ENCODE results near the gene BRIP1.
"Not testable (repeated sequence)": the region's sequence is repeated elsewhere in the genome, so short reads cannot be mapped to it uniquely, and the experiment has no call there.

Gene BRIP1

DNA sequence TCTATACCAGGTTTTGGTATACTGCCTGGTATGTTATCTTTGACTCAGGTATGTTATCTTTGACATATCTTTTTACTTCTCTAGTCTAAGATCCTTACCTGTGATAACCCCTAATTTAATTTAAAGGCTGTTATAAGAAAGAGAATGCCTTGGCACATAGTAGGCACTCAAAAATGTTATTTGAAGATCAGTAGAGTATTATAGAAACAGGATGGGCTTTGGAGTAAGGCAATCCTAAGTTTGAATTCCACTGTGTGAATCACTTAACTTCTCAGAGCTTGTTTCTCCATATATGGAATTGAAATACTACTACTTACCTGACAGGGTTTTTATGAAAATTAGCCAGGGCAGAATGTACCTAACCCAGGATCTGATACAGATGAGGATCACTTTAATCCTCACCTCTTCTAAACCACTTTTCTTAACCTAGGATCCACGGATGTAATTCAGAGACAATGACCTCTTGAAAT is 1.2 kb downstream of the BRIP1 start:
- no peak for DNase-seq

DNA sequence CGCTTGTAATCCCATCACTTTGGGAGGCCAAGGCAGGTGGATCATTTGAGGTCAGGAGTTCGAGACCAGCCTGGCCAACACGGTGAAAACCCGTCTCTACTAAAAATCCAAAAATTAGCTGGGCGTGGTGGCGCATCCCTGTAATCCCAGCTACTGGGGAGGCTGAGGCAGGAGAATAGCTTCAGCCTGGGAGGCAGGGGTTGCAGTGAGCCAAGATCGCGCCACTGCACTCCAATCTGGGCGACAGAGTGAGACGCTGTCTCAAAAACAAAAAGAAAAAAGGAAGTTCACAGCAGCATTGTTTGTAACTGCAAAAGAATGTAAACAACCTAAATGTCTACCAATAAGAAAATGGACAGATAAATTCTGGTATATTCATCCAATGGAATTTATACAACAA is 2.9 kb downstream of the BRIP1 start:
- not testable (repeated sequence) for DNase-seq

DNA sequence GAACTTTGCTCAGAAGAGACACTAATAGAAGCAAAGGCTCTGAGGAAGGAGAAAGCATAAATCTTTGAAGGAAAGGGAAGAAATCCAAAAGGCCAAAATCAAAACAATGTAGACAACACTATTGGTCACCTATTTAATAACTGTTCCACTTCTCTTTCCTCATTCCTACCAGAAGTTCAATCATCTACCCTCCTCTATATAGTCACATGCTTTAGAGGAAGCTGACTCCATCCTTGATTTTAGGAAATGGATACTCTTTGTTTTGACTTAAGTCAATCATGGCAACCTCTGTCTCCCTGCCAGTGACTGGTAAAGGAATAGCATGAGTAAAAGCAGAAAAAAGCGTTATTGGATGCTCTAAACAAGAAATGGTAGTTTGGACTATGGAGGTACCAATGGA is 7.3 kb downstream of the BRIP1 start:
- DNase-seq, result no peak

DNA sequence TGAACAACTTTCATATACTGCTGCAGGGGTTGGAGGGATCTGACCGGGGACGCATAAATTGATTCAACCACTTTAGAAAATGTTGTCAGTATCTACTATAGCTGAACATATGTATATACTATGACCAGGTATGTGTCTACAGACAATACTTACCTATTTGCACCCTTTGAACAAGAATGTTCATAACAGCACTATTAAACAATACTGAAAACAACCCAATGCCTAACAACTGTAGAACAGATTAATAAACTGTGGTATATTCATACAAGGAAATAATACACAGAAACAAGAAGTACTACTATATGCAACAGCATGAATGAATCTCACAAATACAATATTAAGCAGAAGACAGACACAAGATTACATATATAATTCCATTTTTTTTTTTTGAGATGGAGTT is 10.5 kb downstream of the BRIP1 start:
- DNase-seq, result no peak

DNA sequence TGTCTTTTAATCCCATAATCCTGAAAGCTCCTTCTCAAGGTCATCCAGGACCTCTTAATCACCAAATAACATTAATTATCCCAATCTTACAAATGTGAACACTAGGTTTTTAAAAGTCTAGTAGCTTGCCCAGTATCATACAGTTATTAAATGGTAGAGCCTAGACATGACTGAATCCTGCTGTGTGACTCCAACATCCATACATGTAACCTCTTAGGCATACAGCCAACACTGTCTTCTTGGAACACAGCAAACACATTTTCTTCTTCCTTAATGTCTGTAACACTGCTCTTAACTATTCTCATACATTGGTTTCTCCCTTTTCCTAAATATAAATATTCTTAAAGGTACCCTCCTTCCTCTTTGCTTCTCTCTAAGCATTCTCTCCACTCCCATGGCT is 13.7 kb downstream of the BRIP1 start:
- DNase-seq, result no peak

DNA sequence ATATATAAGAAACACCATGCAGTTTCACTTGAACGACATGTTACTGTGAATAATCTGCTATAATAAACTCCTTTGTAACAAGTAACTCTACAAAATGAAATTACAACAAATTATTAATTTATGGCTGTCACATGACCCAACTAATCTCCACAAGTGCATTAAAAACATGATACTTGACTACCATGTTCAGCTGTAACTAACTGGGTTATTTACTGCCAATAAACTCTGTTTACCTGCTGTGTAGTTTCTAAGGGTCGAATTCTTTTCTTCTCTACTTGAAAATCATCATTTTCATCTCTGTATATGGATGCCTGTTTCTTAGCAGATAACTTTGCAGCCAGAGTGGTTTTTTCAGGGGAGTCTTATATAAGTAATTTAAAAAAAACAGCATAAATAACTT is 14.4 kb downstream of the BRIP1 start:
- DNase-seq, result no peak

DNA sequence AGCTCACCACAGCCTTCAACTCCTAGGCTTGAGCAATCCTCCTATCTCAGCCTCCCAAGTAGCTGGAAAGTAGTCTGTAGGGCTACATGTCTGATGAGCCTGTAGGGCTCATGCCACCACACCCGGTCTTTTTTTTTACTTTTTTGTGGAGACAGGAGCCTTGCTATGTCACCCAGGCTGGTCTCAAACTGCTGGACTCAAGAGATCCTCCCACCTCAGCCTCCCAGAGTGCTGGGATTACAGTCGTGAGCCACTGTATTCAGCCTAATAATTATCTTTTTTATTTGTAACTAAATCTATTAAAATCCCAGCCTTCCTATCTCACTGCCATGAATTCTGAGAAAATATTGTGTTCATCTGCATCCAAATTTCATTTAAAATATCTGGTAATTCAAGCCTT is 15.1 kb downstream of the BRIP1 start:
- DNase-seq, result no peak

DNA sequence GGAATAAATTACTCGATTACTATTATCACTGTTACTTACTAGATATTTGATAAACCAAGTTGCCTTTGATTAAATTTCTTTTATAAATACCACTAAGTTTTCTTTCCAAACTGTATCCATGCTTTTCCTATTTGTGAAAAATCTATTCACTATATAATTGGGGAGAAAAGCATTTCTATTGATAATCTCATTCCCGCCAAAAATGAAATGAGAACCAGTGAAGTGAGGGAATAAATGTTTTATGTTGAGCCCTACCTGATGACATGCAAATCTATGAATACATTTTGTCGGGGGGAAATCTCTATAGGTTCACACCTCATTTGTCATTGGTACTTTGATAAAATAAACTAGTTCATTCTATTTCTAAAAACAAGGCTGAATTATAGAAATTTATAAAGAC is 15.7 kb downstream of the BRIP1 start:
- no peak for DNase-seq

DNA sequence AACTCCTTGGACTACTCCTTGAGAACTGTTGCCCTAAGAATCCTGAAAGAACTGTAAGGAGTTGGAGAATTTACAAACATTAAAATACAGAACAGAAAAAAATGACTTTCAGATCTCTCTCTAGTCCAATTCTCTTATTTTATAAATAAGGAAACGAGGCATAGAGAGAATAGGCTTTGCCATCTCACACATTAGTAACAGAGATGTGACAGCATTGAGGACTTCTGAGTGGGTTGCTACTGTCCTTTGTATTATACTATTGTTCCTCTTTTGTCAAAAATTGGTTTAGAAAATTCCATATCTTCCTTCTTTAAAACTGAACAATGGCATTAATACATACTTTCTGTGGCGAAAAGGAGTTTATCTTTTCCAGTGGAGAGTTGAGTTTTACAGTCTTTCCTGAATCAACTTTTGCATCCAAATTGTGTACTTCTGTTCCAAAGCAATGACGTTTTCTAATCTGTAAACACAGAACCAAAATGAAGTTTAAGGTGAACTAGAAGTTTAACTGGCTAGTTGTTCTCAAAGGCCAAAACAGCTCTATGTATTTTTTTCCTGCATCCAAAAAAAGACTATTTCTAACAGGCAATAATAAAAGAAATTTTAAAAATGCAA is 16.5 kb downstream of the BRIP1 start:
- no peak for DNase-seq

DNA sequence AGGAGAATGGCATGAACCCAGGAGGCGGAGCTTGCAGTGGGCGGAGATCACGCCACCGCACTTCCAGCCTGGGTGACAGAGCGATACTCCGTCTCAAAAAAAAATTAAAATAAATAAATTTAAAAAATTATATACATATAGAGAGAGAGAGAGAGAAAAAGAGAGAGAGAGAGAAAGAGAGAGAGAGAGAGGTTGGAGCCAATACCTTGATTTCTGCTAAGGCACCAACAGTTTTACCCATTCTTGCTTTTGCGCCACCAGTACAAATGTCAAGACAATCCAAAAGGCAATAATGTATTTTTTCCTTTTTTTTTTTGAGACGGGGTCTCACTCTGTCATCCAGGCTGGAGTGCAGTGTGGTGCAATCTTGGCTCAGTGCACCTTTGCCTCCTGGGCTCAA is 17.2 kb downstream of the BRIP1 start:
- no peak for DNase-seq

DNA sequence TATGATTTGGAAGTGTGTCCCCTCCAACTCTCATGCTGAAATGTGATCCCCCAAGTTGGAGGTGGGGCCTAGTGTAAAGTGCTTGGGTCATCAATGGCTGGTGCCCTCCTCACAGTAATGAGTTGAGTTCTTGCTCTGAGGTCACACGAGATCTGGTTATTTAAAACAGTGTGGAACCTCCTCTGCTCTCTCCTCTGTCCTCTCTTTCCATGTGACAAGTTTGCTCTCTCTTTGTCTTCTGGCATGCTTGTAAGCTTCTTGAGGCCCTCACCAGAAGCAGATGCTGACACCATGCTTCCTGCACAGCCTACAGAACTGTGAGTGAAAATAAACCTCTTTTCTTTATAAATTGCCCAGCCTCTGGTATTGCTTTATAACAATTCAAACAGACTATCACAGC is 19.9 kb downstream of the BRIP1 start:
- no peak for DNase-seq

DNA sequence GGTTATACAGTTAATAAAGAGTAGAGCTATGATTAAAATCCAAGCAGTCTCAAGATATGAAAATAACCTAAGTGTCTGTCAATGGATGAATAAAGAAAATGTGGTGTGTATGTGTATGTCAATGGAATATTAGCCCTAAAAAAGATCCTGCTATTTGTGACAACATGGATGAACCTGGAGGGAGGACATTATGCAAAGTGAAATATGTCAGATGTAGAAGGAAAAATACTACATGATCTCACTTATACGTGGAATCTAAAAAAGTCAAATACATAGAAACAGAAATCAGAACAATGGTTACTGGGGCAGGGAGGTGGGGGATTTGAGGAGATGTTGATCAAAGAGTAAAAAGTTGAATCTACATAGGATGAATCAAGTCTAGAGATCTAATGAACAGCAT is 20.4 kb downstream of the BRIP1 start:
- no peak for DNase-seq

DNA sequence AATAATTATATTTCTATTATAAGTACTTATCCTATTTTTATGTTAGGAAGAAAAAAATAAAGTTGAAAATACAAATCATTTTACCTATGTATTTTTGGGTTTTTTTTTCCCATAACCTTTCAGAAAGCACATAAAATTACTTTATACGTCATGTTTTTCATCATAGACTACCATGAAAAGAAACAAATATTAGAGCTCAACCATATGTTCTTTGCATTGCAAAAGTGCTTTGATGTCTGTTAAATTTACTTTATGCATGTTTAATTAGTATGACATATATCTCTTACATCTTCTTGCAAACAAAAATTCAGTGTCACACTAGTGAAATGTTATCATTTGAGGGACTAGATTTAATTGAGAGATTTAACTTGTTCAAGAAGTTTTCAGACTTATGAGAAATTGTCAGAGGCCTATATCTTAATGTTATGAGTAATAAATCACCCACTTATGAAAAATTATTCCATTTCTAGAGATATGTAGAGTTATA is 24.0 kb downstream of the BRIP1 start:
- DNase-seq, result no peak

DNA sequence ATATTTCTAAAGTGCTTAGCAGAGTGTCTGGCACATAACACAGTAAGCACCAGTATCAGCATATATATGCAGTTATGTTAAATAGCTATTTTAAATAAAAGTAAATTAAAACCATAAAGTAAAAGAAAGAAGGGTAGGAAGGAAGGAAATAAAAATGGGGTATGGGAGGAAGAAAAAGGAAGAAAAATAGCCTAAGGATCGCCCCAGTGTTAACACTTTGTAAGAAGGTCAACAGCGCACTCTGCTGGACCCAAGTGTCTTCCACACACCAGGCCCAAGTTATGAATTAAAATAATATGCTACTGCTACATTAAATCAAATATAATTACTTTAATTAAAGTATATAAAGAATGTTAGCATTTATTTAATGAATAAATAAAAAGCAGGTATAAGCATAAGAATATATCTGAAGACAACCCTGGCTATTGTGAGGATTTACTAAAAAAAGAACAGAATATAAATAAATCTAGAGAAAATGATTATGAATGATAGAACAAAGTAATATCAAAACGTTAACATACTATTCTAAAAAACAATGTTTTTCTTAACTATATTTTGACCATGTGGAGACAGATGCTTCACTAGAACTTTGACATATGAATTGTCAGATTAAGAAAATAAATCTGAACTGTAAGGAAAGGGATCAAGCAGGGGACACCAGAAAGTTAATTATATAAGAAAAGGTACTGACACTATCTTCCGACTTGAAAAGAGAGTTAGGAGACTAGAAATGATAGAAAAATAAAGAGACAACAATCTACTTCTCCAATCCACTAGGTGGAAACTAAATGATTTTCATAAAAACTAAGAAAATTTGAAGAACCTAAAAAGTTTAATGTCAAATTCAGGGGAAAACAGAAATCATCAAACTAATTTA is 25.9 kb downstream of the BRIP1 start:
- peak; percentile 64 for DNase-seq

DNA sequence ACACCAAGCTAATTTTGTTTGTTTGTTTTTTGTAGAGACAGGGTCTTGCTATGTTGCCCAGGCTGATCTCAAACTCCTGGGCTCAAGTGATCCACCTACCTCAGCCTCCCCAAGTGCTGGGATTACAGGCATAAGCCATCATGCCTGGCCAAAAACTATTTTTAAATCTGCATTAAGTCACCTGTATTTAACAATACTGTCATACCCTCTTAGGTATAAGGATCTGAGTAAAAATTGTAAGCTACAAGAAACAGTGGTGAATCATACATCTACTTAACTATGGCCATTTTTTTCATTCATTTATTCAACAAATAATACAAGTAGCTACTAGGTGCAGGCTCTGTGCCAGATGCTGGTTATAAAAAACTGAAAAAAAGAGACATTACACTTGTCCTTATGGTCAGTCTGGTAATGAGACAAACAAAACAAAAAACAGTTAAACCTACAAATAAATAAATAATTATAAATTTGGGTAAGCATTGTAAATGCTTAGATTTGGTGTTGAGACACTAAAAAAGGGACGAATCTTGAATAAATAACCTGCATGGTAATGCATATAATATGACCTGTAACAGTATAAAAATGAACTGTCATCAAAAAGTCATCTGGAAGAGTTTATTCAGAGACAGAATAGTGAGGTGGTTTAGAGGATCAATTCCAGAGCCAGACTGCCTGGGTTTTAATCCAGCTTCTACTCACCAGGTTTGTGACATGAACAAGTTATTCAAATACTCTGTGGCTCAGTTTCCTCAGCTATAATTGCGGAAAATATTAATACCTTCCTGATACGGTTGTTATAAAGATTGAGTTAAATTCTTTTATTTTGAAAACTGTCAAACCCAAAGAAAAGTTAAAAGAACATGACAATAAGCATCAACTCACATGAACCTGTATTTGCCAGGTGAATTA is 26.8 kb downstream of the BRIP1 start:
- no peak for DNase-seq

DNA sequence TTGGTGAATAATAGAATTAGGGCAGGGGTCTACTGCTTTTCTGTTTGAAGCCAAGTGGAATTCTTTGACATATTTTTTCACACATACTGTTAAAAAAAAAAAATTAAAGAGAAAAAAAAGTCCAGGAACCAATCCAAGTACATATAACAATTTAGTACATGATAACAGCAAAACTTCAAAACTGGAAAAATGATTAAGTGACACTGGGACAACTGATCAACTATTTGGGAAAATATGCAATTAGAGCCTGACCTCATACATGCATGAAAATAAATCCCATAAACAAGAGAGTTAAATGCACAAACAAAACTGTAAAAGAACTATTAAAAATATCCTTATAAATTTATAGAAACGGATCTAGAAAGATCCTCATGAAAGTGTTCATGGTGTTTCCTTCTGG is 27.7 kb downstream of the BRIP1 start:
- no peak for DNase-seq

DNA sequence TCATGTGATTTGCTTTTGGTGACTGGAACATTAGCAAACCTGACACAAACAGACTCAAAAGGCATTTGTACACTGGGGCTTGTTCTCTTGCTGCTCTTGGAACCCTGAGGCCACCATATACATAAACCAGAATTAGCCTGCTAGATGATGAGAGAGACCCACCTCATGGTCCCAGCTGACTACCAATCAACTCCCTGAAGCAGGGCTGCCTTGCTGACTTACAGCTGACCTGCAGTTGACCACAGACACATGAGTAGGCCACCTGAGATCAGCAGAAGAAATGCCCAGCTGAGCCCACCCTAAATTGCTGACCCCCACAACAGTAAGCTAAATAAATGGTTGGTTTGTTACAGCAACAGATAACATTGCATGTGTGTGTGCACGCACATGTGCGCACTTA is 28.7 kb downstream of the BRIP1 start:
- no peak for DNase-seq

DNA sequence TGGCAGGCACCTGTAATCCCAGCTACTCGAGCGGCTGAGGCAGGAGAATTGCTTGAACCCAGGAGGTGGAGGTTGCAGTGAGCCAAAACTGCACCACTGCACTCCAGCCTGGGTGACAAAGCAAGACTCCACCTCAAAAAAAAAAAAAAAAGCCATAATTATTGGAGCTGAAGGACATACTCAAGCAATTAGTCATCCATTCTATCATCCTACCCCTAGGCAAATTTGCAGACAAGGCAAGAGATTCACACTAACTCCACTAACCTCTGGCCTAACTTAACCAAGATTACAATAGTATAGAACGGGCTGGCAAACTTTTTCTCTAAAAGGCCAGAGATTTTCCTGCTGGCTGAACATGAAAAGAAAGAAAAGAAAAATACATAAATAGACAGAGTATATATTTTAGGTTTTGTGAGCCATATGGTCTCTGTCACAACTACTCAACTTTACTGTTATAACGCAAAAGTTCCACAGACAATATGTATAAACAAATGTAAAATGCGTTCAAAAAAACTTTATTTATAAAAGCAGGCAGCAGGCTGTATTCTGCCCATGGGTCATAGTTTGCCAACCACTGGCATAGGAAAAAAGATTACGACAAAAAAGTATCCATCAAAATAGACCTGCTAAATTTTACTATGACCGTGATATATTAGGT is 29.7 kb downstream of the BRIP1 start:
- DNase-seq, result no peak

DNA sequence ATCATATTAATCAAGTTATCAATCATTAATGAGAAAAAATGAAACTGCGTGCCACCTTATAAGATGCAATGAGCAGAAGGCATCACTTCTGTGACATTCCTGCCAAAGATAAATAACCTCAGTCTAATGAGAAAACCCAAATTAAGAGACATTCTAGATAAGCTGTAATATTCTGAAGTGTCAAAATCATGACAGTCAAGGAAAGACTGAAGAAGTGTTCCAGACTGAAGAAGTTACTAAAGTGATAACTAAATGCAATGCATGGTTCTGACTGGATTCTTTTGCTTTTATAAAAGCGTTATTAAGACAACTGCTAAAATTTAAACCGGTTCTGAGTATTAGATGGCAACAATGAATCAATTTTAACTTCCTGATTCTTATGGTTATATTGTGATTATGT is 30.9 kb downstream of the BRIP1 start:
- no peak for DNase-seq

DNA sequence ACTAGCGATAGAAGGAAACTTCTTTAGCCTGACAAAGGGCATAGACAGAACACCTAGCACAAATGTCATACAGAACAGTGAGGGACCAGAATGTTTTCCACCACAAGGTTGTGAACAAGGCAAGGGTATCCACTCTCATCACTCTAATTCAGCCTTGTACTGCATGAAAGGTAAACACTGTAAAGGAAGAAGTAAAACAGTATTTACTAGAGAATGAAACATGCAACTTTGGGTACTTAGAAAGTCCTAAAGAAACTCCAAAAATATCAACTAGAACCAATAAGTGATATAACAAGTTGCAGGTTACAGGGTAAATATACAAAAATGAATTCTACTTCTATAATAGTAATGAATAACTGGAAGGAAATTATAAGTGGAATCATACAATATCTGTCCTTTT is 32.2 kb downstream of the BRIP1 start:
- DNase-seq, result no peak

DNA sequence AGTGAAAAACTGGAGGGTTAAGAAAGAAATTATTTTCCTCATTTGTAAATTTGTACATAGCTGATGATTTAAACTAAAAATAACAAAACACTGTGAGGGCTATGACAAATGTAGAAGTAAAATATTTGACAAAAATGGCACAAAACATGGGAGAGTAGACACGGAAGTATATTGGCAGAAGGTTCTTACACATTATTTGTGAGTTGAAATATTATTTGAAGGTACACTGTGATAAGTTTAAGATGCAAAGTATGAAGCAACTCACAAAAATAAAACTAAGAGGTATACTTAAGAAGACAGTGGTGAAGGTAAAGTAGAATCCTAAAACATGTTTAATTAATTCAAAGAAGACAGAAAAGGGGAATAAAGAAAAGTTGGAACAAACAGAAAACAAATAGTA is 34.6 kb downstream of the BRIP1 start:
- no peak for DNase-seq

DNA sequence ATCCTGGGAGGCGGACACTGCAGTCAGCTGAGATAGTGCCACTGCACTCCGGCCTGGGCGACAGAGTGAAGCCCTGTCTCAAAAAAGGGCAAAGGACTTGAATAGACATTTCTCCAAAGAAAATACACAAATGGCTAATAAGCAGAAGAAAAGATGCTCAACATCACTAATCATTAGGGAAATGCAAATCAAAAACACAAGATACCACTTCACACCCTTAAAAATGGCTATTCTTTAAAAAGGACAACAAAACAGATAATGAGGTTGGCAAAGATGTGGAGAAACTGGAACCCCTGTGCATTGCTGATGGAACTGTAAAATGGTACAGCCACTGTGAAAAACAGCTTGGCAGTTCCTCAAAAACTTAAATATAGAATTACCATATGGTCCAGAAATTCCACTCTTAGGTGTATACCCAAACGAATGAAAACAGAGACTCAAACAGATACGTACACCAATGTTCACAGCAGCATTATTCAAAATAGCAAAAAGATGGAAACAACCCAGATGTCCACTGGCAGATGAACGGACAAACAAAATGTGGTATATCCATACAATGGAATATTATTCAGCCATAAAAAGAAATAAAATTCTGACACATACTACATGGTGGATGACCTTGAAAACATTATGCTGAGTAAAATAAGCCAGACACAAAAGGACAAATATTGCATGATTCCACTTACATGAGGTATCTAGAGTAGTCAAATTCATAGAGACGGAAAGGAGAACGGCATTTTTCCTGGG is 35.5 kb downstream of the BRIP1 start:
- no peak for DNase-seq
